Bronchial epithelial cell (primary cell): ENCODE results near the gene DNAJB5. TPM values are rescaled to one million over a fixed set of nuclear protein-coding genes. Genes with fewer than 3 reads are reported as not detected.

Experiments
- DNase-seq: peaks from one replicate; pipeline ENCODE4 v3.0.0-alpha.2; 2010; ENCODE audit warnings: low read depth
- FAIRE-seq: peaks from 2 replicates; lab custom pipeline; 2011; peaks lifted over from hg19 to GRCh38; lab: Jason Lieb, UNC
- H3K27me3 ChIP-seq: 2 replicates; pipeline ENCODE4 v1.5.1; 2011; ENCODE audit warnings: low read length; ENCODE audit not compliant: control insufficient read depth, insufficient read depth
- H3K36me3 ChIP-seq: 2 replicates; pipeline ENCODE4 v1.5.1; 2011; ENCODE audit warnings: low read length; ENCODE audit not compliant: control insufficient read depth, insufficient read depth
- H3K4me3 ChIP-seq: 2 replicates; pipeline ENCODE4 v1.5.1; 2011; ENCODE audit warnings: mild to moderate bottlenecking, low read depth, low read length, control low read depth
- CTCF ChIP-seq: IDR thresholded peaks from 2 replicates; pipeline ENCODE4 v1.5.1; 2011; ENCODE audit warnings: mild to moderate bottlenecking, moderate library complexity, low read length, control low read depth, inconsistent platforms; ENCODE audit not compliant: insufficient read depth, severe bottlenecking
- total RNA-seq: library from RNA; depleted of rRNA; stranded (reverse); fragments of >200 nt; gene quantifications from 2 replicates; pipeline ENCODE4 v1.2.1, GENCODE V29; 2014

The DNAJB5 gene
- total RNA-seq, 1 donor from 2014 or later: 8.2 TPM

GRCh38 chr9:34963552-34963951 lies 26.0 kb upstream of the DNAJB5 start:
- DNase-seq (peak; percentile 54), FAIRE-seq (no peak)
- Histone ChIP-seq H3K27me3 (peaks cover 12% of the 10 kb centered on the region), H3K4me3 (no peak overlapping the region), H3K36me3 (no peaks in the 10 kb centered on the region)
- TF ChIP-seq CTCF: no peak

GRCh38 chr9:34964458-34964857 lies 25.1 kb upstream of the DNAJB5 start:
- TF ChIP-seq CTCF: no peak
- H3K36me3 ChIP-seq: no peaks in the 10 kb centered on the region
- DNase-seq (peak; percentile 72), FAIRE-seq (no peak)
- H3K4me3 ChIP-seq: no peak overlapping the region
- peaks cover 7% of the 10 kb centered on the region for H3K27me3 ChIP-seq

GRCh38 chr9:34971146-34971811 lies 18.3 kb upstream of the DNAJB5 start:
- H3K27me3 ChIP-seq: peaks cover 3% of the 10 kb centered on the region
- no peaks in the 10 kb centered on the region for H3K36me3 ChIP-seq
- DNase-seq (no peak), FAIRE-seq (no peak)
- H3K4me3 ChIP-seq: no peak overlapping the region
- TF ChIP-seq CTCF: no peak

GRCh38 chr9:34974664-34975063 lies 14.9 kb upstream of the DNAJB5 start:
- no peak for FAIRE-seq
- no peaks in the 10 kb centered on the region for H3K36me3 ChIP-seq
- H3K27me3 ChIP-seq: peaks cover 1% of the 10 kb centered on the region
- no peak overlapping the region for H3K4me3 ChIP-seq
- TF ChIP-seq CTCF: no peak
- no peak for DNase-seq

- FAIRE-seq (no peak), DNase-seq (no peak)
- peaks cover 1% of the 10 kb centered on the region for H3K27me3 ChIP-seq
- no peak overlapping the region for H3K4me3 ChIP-seq
- H3K36me3 ChIP-seq: no peaks in the 10 kb centered on the region
- TF ChIP-seq CTCF: no peak
Measured at GRCh38 chr9:34976441-34976840, 13.1 kb upstream of the DNAJB5 start.

- Histone ChIP-seq H3K4me3 (no peak overlapping the region), H3K27me3 (peaks cover 1% of the 10 kb centered on the region), H3K36me3 (no peaks in the 10 kb centered on the region)
- TF ChIP-seq CTCF: no peak
- FAIRE-seq (no peak), DNase-seq (no peak)
Measured at GRCh38 chr9:34976992-34977391, 12.6 kb upstream of the DNAJB5 start.
